DOHH2 (cell line): ENCODE measurements around the gene C6orf52.
"Not testable (repeated sequence)": the region's sequence is repeated elsewhere in the genome, so short reads cannot be mapped to it uniquely, and the experiment has no call there.

Experiments used
- H3F3A ChIP-seq: fragments of 200-600 bp; sonication (generic), shearing (Covaris generic); 2 replicates; pipeline ENCODE4 v1.6.0; 2016; ENCODE audit warnings: antibody characterized with exemption, mild to moderate bottlenecking; ENCODE audit not compliant: control insufficient read depth, insufficient read depth
- H3K27ac ChIP-seq: fragments of 200-600 bp; sonication (generic); 2 replicates; pipeline ENCODE4 v1.5.1; 2014; ENCODE audit warnings: low read depth, mild to moderate bottlenecking, low read length, moderate library complexity
- H3K27me3 ChIP-seq: fragments of 200-600 bp; sonication (generic); 2 replicates; pipeline ENCODE4 v1.6.1; 2014; ENCODE audit warnings: mild to moderate bottlenecking, low read length, mixed read lengths; ENCODE audit not compliant: control insufficient read depth
- H3K36me3 ChIP-seq: fragments of 200-600 bp; sonication (generic); 2 replicates; pipeline ENCODE4 v1.6.1; 2014; ENCODE audit warnings: mild to moderate bottlenecking, low read length, moderate library complexity, mixed read lengths; ENCODE audit not compliant: control insufficient read depth
- H3K4me1 ChIP-seq: fragments of 200-600 bp; sonication (generic); 2 replicates; pipeline ENCODE4 v1.6.1; 2014; ENCODE audit warnings: mild to moderate bottlenecking, low read length, mixed read lengths; ENCODE audit not compliant: control insufficient read depth
- H3K4me2 ChIP-seq: fragments of 200-600 bp; sonication (generic); 2 replicates; pipeline ENCODE4 v1.6.0; 2014; ENCODE audit warnings: mild to moderate bottlenecking, low read length, moderate library complexity
- H3K4me3 ChIP-seq: fragments of 200-600 bp; sonication (generic); 2 replicates; pipeline ENCODE4 v1.5.1; 2014; ENCODE audit warnings: mild to moderate bottlenecking, low read length, mixed read lengths
- H3K79me2 ChIP-seq: fragments of 200-600 bp; sonication (generic); 2 replicates; pipeline ENCODE4 v1.6.1; 2014; ENCODE audit warnings: mild to moderate bottlenecking, low read length, mixed read lengths; ENCODE audit not compliant: control insufficient read depth
- H3K9me2 ChIP-seq: fragments of 200-600 bp; sonication (generic); replicated peaks from 2 replicates; pipeline ENCODE4 v1.6.1; 2014; ENCODE audit warnings: mild to moderate bottlenecking, low read length, mixed read lengths; ENCODE audit not compliant: control insufficient read depth
- H3K9me3 ChIP-seq: fragments of 200-600 bp; sonication (generic); 2 replicates; pipeline ENCODE4 v1.6.1; 2014; ENCODE audit warnings: antibody characterized with exemption, low read length, mixed read lengths; ENCODE audit not compliant: control insufficient read depth, insufficient read depth
- H4K20me1 ChIP-seq: fragments of 200-600 bp; sonication (generic); 2 replicates; pipeline ENCODE4 v1.6.0; 2014; ENCODE audit warnings: low read depth, mild to moderate bottlenecking, antibody characterized with exemption, low read length, moderate library complexity; ENCODE audit not compliant: control insufficient read depth, insufficient read depth
- CTCF ChIP-seq: fragments of 200-600 bp; sonication (generic); IDR thresholded peaks from one replicate; pipeline ENCODE4 v1.5.1; 2014; ENCODE audit warnings: antibody characterized with exemption, mild to moderate bottlenecking, low read depth, low read length; ENCODE audit not compliant: poor library complexity, severe bottlenecking
- EZH2phosphoT487 ChIP-seq: fragments of 200-600 bp; sonication (generic); IDR thresholded peaks from 2 replicates; pipeline ENCODE4 v1.6.1; 2017; ENCODE audit warnings: borderline replicate concordance, mild to moderate bottlenecking, antibody characterized with exemption, low read length, moderate library complexity, mixed read lengths

C6orf52 gene

GRCh38 chr6:10694302-10695085 lies at the start of gene C6orf52, which contains the start of gene PAK1IP1:
Gene C6orf52 (minus strand): TSS chr6:10694616. CDS start chr6:10687550, 7,066 bp downstream.
Gene PAK1IP1 (plus strand): TSS chr6:10694972. CDS start chr6:10694986, 14 bp downstream.
- Histone ChIP-seq H3K27ac (peak within 1 kb of the TSS; percentile 82), H3K4me2 (peak within 1 kb of the TSS; percentile 67), H3K9me3 (no peaks in the 10 kb centered on the region), H4K20me1 (no peaks in the 10 kb centered on the region), H3K79me2 (peaks cover 66% of the 10 kb centered on the region), H3F3A (peaks cover 3% of the 10 kb centered on the region), H3K4me1 (peaks cover 21% of the 10 kb centered on the region), H3K27me3 (no peaks in the 10 kb centered on the region), H3K36me3 (peaks cover 35% of the 10 kb centered on the region), H3K9me2 (no peaks in the 10 kb centered on the region), H3K4me3 (peak within 1 kb of the TSS; percentile 79)
- no peak for TF ChIP-seq CTCF
- TF ChIP-seq EZH2phosphoT487, result no peak

- TF ChIP-seq EZH2phosphoT487 (no peak), CTCF (no peak)
- Histone ChIP-seq H3K4me1 (peaks cover 12% of the 10 kb centered on the region), H3K4me2 (no peak overlapping the region)
Measured at GRCh38 chr6:10743515-10743914, 49.1 kb upstream of the C6orf52 start.

GRCh38 chr6:10742251-10742650 lies 47.8 kb upstream of the C6orf52 start:
- H4K20me1 ChIP-seq, result no peaks in the 10 kb centered on the region
- peaks cover 10% of the 10 kb centered on the region for H3K4me1 ChIP-seq
- H3K27ac ChIP-seq, result no peak overlapping the region

More at GRCh38 chr6:10743515-10743914, 49.1 kb upstream of the C6orf52 start:
- Histone ChIP-seq H4K20me1 (no peaks in the 10 kb centered on the region), H3K79me2 (peaks cover 17% of the 10 kb centered on the region), H3F3A (no peaks in the 10 kb centered on the region), H3K4me3 (no peak overlapping the region), H3K27ac (no peak overlapping the region), H3K9me2 (no peaks in the 10 kb centered on the region), H3K9me3 (no peaks in the 10 kb centered on the region; the same call in 1 of the 2 replicates), H3K27me3 (no peaks in the 10 kb centered on the region), H3K36me3 (peaks cover 4% of the 10 kb centered on the region; the same call in 1 of the 2 replicates)

GRCh38 chr6:10741643-10742042 lies 47.2 kb upstream of the C6orf52 start:
- not testable (repeated sequence) for H3K9me2 ChIP-seq, H3K27me3 ChIP-seq, H3K4me3 ChIP-seq

More at GRCh38 chr6:10742251-10742650, 47.8 kb upstream of the C6orf52 start:
- TF ChIP-seq EZH2phosphoT487, result no peak
- TF ChIP-seq CTCF, result no peak
- H3K36me3 ChIP-seq, result peaks cover 2% of the 10 kb centered on the region; the same call in 1 of the 2 replicates
- no peak overlapping the region for H3K4me2 ChIP-seq
- H3K79me2 ChIP-seq, result peaks cover 7% of the 10 kb centered on the region
- H3F3A ChIP-seq, result no peaks in the 10 kb centered on the region
- no peaks in the 10 kb centered on the region; the same call in 1 of the 2 replicates for H3K9me3 ChIP-seq
- H3K9me2 ChIP-seq, result no peaks in the 10 kb centered on the region
- H3K4me3 ChIP-seq, result no peak overlapping the region
- no peaks in the 10 kb centered on the region for H3K27me3 ChIP-seq

More at GRCh38 chr6:10741643-10742042, 47.2 kb upstream of the C6orf52 start:
- not testable (repeated sequence) for H3F3A ChIP-seq, H3K4me2 ChIP-seq, H3K27ac ChIP-seq, H4K20me1 ChIP-seq, H3K4me1 ChIP-seq, H3K79me2 ChIP-seq, H3K36me3 ChIP-seq, H3K9me3 ChIP-seq
